ENCODE results near the gene TNFAIP2.

The TNFAIP2 gene

GRCh38 chr14:103186241-103186822 lies 63.1 kb downstream of the TNFAIP2 start:
- no peak for DNase-seq (ENCODE audit: low read depth in 2 of 2)
